Breast epithelium (tissue), 4 donors: Measurements from ENCODE around the gene PTPN2. TPM values are rescaled to one million over a fixed set of nuclear protein-coding genes. Genes with fewer than 3 reads are reported as not detected.

Experiments
- DNase-seq, 2 donors: peaks; one replicate each; pipeline ENCODE4 v3.0.0-alpha.2; 2019; ENCODE audit warnings: low spot score in 2 of 2
- H3K27ac ChIP-seq, 2 donors: fragments of 200-600 bp; sonication (generic) in 1 of 2; one replicate each; pipeline ENCODE4 v1.5.1; 2016 to 2019; ENCODE audit warnings: mild to moderate bottlenecking in 1 of 2
- H3K27me3 ChIP-seq, 2 donors: fragments of 200-600 bp; sonication (generic) in 1 of 2; one replicate each; pipeline versions ENCODE4 v1.5.1 to v1.6.0; 2017 to 2019; ENCODE audit warnings: control low read depth in 1 of 2, mild to moderate bottlenecking in 1 of 2
- H3K36me3 ChIP-seq: fragments of 200-600 bp; one replicate; pipeline ENCODE4 v1.5.1; 2019
- H3K4me1 ChIP-seq, 2 donors: fragments of 200-600 bp; sonication (generic); one replicate each; pipeline ENCODE4 v1.5.1; 2016 to 2019; ENCODE audit warnings: control low read depth in 1 of 2
- H3K4me3 ChIP-seq, 3 donors: fragments of 200-600 bp; sonication (generic); 1 replicate in 2 of 3; 2 replicates in 1 of 3; pipeline ENCODE4 v1.5.1; 2016 to 2019; ENCODE audit warnings: mild to moderate bottlenecking in 3 of 3, moderate library complexity in 2 of 3
- H3K9me3 ChIP-seq, 2 donors: fragments of 200-600 bp; sonication (generic) in 1 of 2; one replicate each; pipeline ENCODE4 v1.5.1; 2016 to 2019; ENCODE audit warnings: control low read depth in 1 of 2
- POLR2A ChIP-seq: fragments of 450-650 bp; IDR thresholded peaks from one replicate; pipeline ENCODE4 v1.6.1; 2016; ENCODE audit warnings: antibody characterized with exemption, mild to moderate bottlenecking, moderate library complexity
- POLR2AphosphoS5 ChIP-seq, 3 donors: sonication (generic); formaldehyde crosslinking; IDR thresholded peaks; one replicate each; pipeline ENCODE4 v1.6.1; 2017; ENCODE audit warnings: antibody characterized with exemption in 3 of 3
- intact Hi-C: fragments of 100-400 bp; cut with DNase I; formaldehyde crosslinking; loops from one replicate; pipeline ENCODE4 v1.15.1; 2023; ENCODE audit warnings: low total_unique reads
- total RNA-seq, 3 donors: library from RNA; depleted of rRNA; stranded (reverse); fragments of >200 nt; gene quantifications; one replicate each; pipeline ENCODE4 v1.1.0, GENCODE V29; 2016
- TF ChIP-seq, protein P1 (sequence below), 3 donors: fragments of 450-650 bp; IDR thresholded peaks; one replicate each; pipeline ENCODE4 v1.5.1; 2016 to 2017; ENCODE audit warnings: antibody characterized with exemption in 3 of 3, mild to moderate bottlenecking in 3 of 3, moderate library complexity in 3 of 3

The PTPN2 gene
- total RNA-seq, 3 donors from 2014 or later: 38.4 to 57.1 (median 53.7) TPM

DNA sequence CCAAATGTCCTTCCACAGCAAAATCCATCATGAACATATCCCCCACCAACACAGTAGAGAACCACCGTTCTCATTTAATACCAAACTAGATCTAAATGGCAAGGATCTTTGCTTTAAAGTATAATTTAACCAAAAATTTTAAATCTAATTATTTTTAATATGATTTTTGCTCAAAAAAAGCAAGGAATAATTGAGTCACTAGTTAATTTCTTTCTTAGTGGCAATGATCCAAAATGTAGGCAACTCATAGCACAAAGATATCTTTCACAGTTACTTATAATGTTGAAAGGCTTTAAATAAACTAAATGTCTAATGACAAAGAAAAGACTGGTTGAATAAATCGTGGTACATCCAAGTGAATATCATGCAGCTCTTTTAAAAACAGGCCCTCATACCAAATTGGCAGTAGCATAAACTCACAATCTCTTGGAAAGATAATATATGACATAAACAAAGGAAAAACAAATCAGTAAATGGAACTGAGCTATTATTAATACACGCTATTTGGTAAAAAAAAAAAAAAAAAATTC lies 20.3 kb downstream of the PTPN2 start:
- DNase-seq: no peak
- TF ChIP-seq POLR2A (no peak), POLR2AphosphoS5 (IDR thresholded peaks at IDR 0.05) (no peak)
- TF ChIP-seq, protein P1, sequence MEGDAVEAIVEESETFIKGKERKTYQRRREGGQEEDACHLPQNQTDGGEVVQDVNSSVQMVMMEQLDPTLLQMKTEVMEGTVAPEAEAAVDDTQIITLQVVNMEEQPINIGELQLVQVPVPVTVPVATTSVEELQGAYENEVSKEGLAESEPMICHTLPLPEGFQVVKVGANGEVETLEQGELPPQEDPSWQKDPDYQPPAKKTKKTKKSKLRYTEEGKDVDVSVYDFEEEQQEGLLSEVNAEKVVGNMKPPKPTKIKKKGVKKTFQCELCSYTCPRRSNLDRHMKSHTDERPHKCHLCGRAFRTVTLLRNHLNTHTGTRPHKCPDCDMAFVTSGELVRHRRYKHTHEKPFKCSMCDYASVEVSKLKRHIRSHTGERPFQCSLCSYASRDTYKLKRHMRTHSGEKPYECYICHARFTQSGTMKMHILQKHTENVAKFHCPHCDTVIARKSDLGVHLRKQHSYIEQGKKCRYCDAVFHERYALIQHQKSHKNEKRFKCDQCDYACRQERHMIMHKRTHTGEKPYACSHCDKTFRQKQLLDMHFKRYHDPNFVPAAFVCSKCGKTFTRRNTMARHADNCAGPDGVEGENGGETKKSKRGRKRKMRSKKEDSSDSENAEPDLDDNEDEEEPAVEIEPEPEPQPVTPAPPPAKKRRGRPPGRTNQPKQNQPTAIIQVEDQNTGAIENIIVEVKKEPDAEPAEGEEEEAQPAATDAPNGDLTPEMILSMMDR (IDR thresholded peaks at IDR 0.05): no peak
- Histone ChIP-seq H3K4me1 (no peaks in the 10 kb centered on the region), H3K4me3 (no peak overlapping the region), H3K27ac (no peak overlapping the region), H3K9me3 (no peaks in the 10 kb centered on the region), H3K27me3 (no peaks in the 10 kb centered on the region), H3K36me3 (no peaks in the 10 kb centered on the region)
- intact Hi-C loops: no loop called here

DNA sequence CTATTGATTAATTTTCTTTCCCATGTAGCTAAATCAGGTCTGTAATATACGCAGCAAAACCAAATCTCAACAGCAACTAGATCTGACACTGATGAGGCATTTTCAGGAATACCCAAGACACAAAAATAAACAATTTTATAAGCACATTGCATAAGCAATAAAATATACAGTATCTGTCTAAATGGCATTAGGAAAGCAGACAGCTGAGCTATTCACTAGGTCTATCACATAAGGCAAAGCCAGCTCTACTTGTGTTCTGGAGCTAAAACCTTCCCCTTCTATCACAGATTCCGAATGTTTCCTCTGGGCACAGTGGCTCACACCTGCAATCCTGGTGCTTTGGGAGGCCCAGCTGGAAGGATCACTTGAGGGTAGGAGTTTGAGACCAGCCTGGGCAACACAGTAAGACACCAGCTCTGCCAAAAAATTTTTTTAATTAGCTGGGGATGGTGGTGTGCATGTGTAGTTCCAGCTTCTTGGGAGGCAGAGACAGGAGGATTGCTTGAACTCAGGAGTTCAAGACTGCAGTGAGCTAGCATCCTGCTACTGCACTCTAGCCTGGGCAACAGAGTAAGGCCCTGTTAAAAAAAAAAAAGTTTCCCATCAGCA lies 21.1 kb downstream of the PTPN2 start:
- Histone ChIP-seq H3K27me3 (no peaks in the 10 kb centered on the region), H3K4me1 (no peaks in the 10 kb centered on the region), H3K36me3 (no peaks in the 10 kb centered on the region), H3K9me3 (no peaks in the 10 kb centered on the region), H3K4me3 (no peak overlapping the region), H3K27ac (peak overlapping the region in 1 of 2 donors; percentile 9)
- DNase-seq: no peak
- intact Hi-C loops: no loop called here
- TF ChIP-seq, protein P1 (IDR thresholded peaks at IDR 0.05): no peak
- no peak for TF ChIP-seq POLR2A
- TF ChIP-seq POLR2AphosphoS5 (IDR thresholded peaks at IDR 0.05): no peak

DNA sequence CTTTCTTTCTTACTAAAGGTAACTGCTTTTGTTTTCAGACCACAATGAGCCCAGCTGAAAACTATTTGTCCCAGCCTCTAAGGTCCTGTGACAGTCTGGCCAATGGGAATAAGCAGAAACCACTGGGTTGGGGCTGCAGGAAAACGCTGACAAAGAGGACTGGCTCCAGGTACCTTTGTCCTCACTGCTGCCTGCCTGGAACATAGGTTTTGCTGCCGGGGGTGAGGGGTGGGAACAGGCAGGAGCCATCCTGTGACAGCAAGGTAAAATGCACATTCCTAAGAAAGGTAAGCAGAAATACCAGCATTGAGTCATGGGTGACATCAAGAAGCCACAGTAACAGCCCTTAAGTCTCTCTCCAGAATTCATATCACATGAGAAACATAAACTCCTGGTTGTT lies 21.6 kb downstream of the PTPN2 start:
- Histone ChIP-seq H3K36me3 (no peaks in the 10 kb centered on the region), H3K4me3 (no peak overlapping the region), H3K9me3 (no peaks in the 10 kb centered on the region), H3K27me3 (no peaks in the 10 kb centered on the region), H3K27ac (peak overlapping the region in 1 of 2 donors; percentile 9), H3K4me1 (no peaks in the 10 kb centered on the region)
- intact Hi-C loops: no loop called here
- no peak for DNase-seq
- no peak for TF ChIP-seq POLR2AphosphoS5 (IDR thresholded peaks at IDR 0.05)

DNA sequence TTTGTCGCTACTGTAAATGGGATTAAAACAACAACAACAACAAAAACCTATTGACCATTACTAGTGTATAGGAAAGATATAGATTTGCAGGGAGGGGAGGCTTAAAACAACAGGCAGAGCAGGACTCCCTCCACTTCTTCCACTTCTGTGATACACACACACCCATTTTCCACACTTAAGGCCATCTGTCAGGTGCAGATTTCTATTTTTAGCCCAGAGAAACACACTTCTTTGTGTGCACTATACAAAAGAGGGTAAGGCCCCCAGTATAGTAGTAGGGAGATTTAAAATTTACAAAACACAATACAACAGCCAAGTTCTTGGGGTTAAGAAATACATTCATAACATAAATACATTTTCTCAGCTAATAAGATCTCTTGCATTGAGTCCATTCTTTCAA lies 22.4 kb downstream of the PTPN2 start:
- no peaks in the 10 kb centered on the region for H3K4me1 ChIP-seq
- H3K9me3 ChIP-seq: no peaks in the 10 kb centered on the region
- intact Hi-C loops: no loop called here

DNA sequence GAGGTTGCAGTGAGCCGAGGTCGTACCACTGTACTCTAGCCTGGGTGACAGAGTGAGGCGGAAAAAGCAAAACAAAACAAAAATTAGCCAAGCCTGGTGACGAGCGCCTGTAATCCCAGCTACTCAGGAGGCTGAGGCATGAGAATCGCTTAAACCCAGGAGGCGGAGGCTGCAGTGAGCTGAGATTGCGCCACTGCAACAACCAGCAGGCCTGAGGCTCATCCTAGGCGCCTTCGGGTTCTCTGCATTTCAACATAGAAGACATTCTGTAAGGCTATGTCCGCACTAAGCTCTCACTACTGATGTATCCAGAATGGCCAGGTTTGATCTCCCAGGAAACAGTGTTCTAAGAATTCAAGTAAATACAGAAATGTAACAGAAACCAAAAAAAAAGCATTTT lies 23.5 kb downstream of the PTPN2 start:
- no peaks in the 10 kb centered on the region for H3K9me3 ChIP-seq
- H3K4me1 ChIP-seq: no peaks in the 10 kb centered on the region
- no peaks in the 10 kb centered on the region for H3K36me3 ChIP-seq
- H3K27me3 ChIP-seq: no peaks in the 10 kb centered on the region
- no peak for DNase-seq
- no peak overlapping the region for H3K4me3 ChIP-seq
- intact Hi-C loops: no loop called here
- TF ChIP-seq, protein P1 (IDR thresholded peaks at IDR 0.05): no peak
- TF ChIP-seq POLR2AphosphoS5 (IDR thresholded peaks at IDR 0.05) (no peak), POLR2A (no peak)
- H3K27ac ChIP-seq: no peak overlapping the region

More for the DNA sequence above, 22.4 kb downstream of the PTPN2 start:
- no peak for DNase-seq
- Histone ChIP-seq H3K27ac (no peak overlapping the region), H3K4me3 (no peak overlapping the region), H3K36me3 (no peaks in the 10 kb centered on the region), H3K27me3 (no peaks in the 10 kb centered on the region)
- TF ChIP-seq, protein P1 (IDR thresholded peaks at IDR 0.05): no peak
- TF ChIP-seq POLR2AphosphoS5 (IDR thresholded peaks at IDR 0.05) (no peak), POLR2A (no peak)
